K562 (cell line): ENCODE measurements around the gene ZNF385D. TPM values are rescaled to one million over a fixed set of nuclear protein-coding genes. Genes with fewer than 3 reads are reported as not detected.

Source experiments
- ATAC-seq: fragments of 200-7000 bp; cut with Tn5 transposase; 3 replicates; pipeline ENCODE4 v1.9.1; 2020; ENCODE audit warnings: moderate library complexity
- BruUV-seq: library from RNA; stranded (reverse); fragments of 400-500 nt; replicated peaks from 2 replicates; lab custom pipeline; 2021; lab: Mats Ljungman, UMichigan
- CTCF ChIA-PET: fragments of 300-600 bp; formaldehyde crosslinking; extraction: SDS; loops from one replicate; lab custom pipeline; 2021; ENCODE audit warnings: low intra/inter-chr PET ratio; lab: Yijun Ruan, JAX
- POLR2A ChIA-PET: fragments of 300-600, 350-650 bp; sonication (Branson Sonifier 250); formaldehyde crosslinking; extraction: SDS; loops from one replicate; lab custom pipeline; 2021; ENCODE audit warnings: antibody characterized with exemption, inconsistent platforms; lab: Yijun Ruan, JAX
- DNase-seq, 4 experiments: peaks; one replicate each; pipeline versions ENCODE4 v3.0.0 to v3.0.0-alpha.2; 2011 to 2018; ENCODE audit warnings: low spot score in 3 of 4, mixed read lengths in 3 of 4; ENCODE audit errors: extremely low read depth in 1 of 4
- FAIRE-seq: peaks from 2 replicates; lab custom pipeline; 2011; peaks lifted over from hg19 to GRCh38; lab: Jason Lieb, UNC
- H2AFZ ChIP-seq: 2 replicates; pipeline ENCODE4 v1.6.0; 2011; ENCODE audit warnings: low read depth, low read length, control low read depth, inconsistent platforms
- H3K27ac ChIP-seq: fragments of 200-600 bp; 3 replicates; pipeline ENCODE4 v1.8.0; 2011; ENCODE audit warnings: low read depth, mild to moderate bottlenecking, control low read depth, inconsistent platforms, low read length, moderate library complexity, mixed read lengths; ENCODE audit errors: extremely low read depth
- H3K27me3 ChIP-seq, 2 experiments: fragments of 300-600 bp in 1 of 2; 2 replicates in 1 of 2; 3 replicates in 1 of 2; pipeline versions ENCODE4 v1.6.0 to v1.8.0; 2011; ENCODE audit warnings: inconsistent platforms in 2 of 2, low read length in 2 of 2, mild to moderate bottlenecking in 1 of 2, mixed read lengths in 1 of 2, moderate library complexity in 1 of 2; ENCODE audit not compliant: control insufficient read depth in 2 of 2, insufficient read depth in 2 of 2
- H3K36me3 ChIP-seq: fragments of 300-600 bp; 3 replicates; pipeline ENCODE4 v1.8.0; 2011; ENCODE audit warnings: mild to moderate bottlenecking, low read length, inconsistent platforms; ENCODE audit not compliant: control insufficient read depth, insufficient read depth
- H3K4me1 ChIP-seq, 2 experiments: fragments of 200-600 bp in 1 of 2; replicated peaks in 1 of 2; 2 replicates in 1 of 2; 3 replicates in 1 of 2; pipeline versions ENCODE4 v1.5.1 to v1.8.0; 2011; ENCODE audit warnings: inconsistent platforms in 2 of 2, low read length in 2 of 2, mild to moderate bottlenecking in 1 of 2, mixed read lengths in 1 of 2, moderate library complexity in 1 of 2; ENCODE audit not compliant: control insufficient read depth in 2 of 2, insufficient read depth in 2 of 2
- H3K4me2 ChIP-seq: 2 replicates; pipeline ENCODE4 v1.6.1; 2011; ENCODE audit warnings: low read length, control low read depth, inconsistent platforms, mixed read lengths; ENCODE audit not compliant: insufficient read depth
- H3K4me3 ChIP-seq: fragments of 200-600 bp; sonication (generic), shearing (Covaris generic); 2 replicates; pipeline ENCODE4 v1.5.1; 2016; ENCODE audit warnings: control low read depth, inconsistent platforms
- H3K79me2 ChIP-seq: fragments of 200-600 bp; 3 replicates; pipeline ENCODE4 v1.8.0; 2011; ENCODE audit warnings: low read length, inconsistent platforms; ENCODE audit not compliant: control insufficient read depth, insufficient read depth
- H3K9ac ChIP-seq, 2 experiments: 2 replicates each; pipeline versions ENCODE4 v1.6.0 to v1.6.1; 2011; ENCODE audit warnings: low read depth in 2 of 2, low read length in 2 of 2, control low read depth in 1 of 2, inconsistent platforms in 1 of 2, mild to moderate bottlenecking in 1 of 2, mixed read lengths in 1 of 2; ENCODE audit not compliant: insufficient read depth in 1 of 2
- H3K9me1 ChIP-seq: one replicate; pipeline ENCODE4 v1.6.0; 2011; ENCODE audit warnings: inconsistent platforms, mild to moderate bottlenecking, low read length, moderate library complexity; ENCODE audit not compliant: control insufficient read depth, insufficient read depth
- H3K9me3 ChIP-seq: replicated peaks from 2 replicates; pipeline ENCODE4 v1.5.1; 2011; ENCODE audit warnings: low read depth, low read length, inconsistent platforms; ENCODE audit not compliant: control insufficient read depth, insufficient read depth
- H4K20me1 ChIP-seq: replicated peaks from 2 replicates; pipeline ENCODE4 v1.6.1; 2011; ENCODE audit warnings: low read length, inconsistent platforms, mixed read lengths; ENCODE audit not compliant: control insufficient read depth, insufficient read depth
- ATF2 ChIP-seq: sonication (generic); formaldehyde crosslinking; IDR thresholded peaks from 2 replicates; pipeline ENCODE4 v1.8.1; 2022; ENCODE audit warnings: missing genetic modification reagents
- CSDE1 ChIP-seq, 2 experiments: fragments of 450-650 bp; IDR thresholded peaks; 2 replicates each; pipeline ENCODE4 v1.6.1; 2016; ENCODE audit warnings: mild to moderate bottlenecking in 1 of 2
- FOXA1 ChIP-seq: fragments of 450-650 bp; IDR thresholded peaks from 2 replicates; pipeline ENCODE4 v1.6.1; 2016; ENCODE audit warnings: mild to moderate bottlenecking, borderline replicate concordance
- HNRNPLL ChIP-seq: fragments of 200-400 bp; formaldehyde crosslinking; IDR thresholded peaks from 2 replicates; pipeline ENCODE4 v1.6.1; 2017; ENCODE audit warnings: low read length, low read depth, mild to moderate bottlenecking; ENCODE audit not compliant: poor library complexity, severe bottlenecking
- IFI16 ChIP-seq: fragments of 250-450 bp; sonication (Bioruptor Pico); IDR thresholded peaks from 2 replicates; pipeline ENCODE4 v2.1.2; 2022; ENCODE audit warnings: mild to moderate bottlenecking, inconsistent platforms
- MEIS2 ChIP-seq: fragments of 450-650 bp; IDR thresholded peaks from 2 replicates; pipeline ENCODE4 v1.6.1; 2014; ENCODE audit warnings: mild to moderate bottlenecking; ENCODE audit not compliant: partially characterized antibody
- PML ChIP-seq: IDR thresholded peaks from 2 replicates; pipeline ENCODE4 v1.6.1; 2012; ENCODE audit warnings: low read length, inconsistent platforms
- SREBF1 ChIP-seq: fragments of 150-350 bp; IDR thresholded peaks from 2 replicates; pipeline ENCODE4 v1.6.1; 2014; ENCODE audit warnings: antibody characterized with exemption, low read depth, low read length, borderline replicate concordance
- ZBTB33 ChIP-seq: sonication (generic); formaldehyde crosslinking; IDR thresholded peaks from 2 replicates; pipeline ENCODE4 v1.8.1; 2023; ENCODE audit warnings: mild to moderate bottlenecking, missing genetic modification reagents
- ZNF146 ChIP-seq: IDR thresholded peaks from one replicate; pipeline ENCODE4 v1.6.1; 2018; ENCODE audit warnings: missing compliant biosample characterization; ENCODE audit not compliant: unreplicated experiment
- WGBS: fragments of 100-300 bp; shearing (Covaris generic); methylation state at CpG from one replicate; pipeline ENCODE4 v1.1.6; 2016; ENCODE audit warnings: low coverage, mixed read lengths; ENCODE audit not compliant: insufficient coverage; ENCODE audit errors: missing lambda C conversion rate; 5-methylcytosine and 5-hydroxymethylcytosine counted together
- in situ Hi-C: fragments of 300-500 bp; cut with MboI; formaldehyde crosslinking; loops from 4 replicates; pipeline ENCODE4 v1.15.0; 2018; ENCODE audit warnings: inconsistent platforms, mixed read lengths
- intact Hi-C: fragments of 100-400 bp; cut with micrococcal nuclease; formaldehyde crosslinking; loops from 2 replicates; pipeline ENCODE4 v1.14.2; 2022
- polyA plus RNA-seq, 8 experiments: library from polyadenylated mRNA; depleted of rRNA in 4 of 8; stranded (reverse) in 5 of 8; unstranded in 3 of 8; fragments of >200 nt; fragmentation: Nextera tagmentation in 2 of 8; fragmentation: Illumina TruSeq in 1 of 8; extraction: Ambion mirVana in 2 of 8; extraction: Trizol in 1 of 8; gene quantifications; 2 replicates each; pipeline versions ENCODE4 v1.2.1 to v1.2.3, GENCODE V29; 2011 to 2014; ENCODE audit warnings: inconsistent platforms in 1 of 8, missing spikeins in 1 of 8
- total RNA-seq, 7 experiments: library from RNA; depleted of rRNA in 6 of 7; stranded (reverse); fragments of >200 nt in 6 of 7; fragmentation: Illumina TruSeq in 2 of 7; extraction: Trizol in 2 of 7; gene quantifications; 2 replicates each; pipeline versions ENCODE4 v1.2.1 to v1.2.3, GENCODE V29; 2011 to 2021; ENCODE audit warnings: low replicate concordance in 1 of 7
- TF ChIP-seq, protein P1 (sequence below): sonication (generic); formaldehyde crosslinking; IDR thresholded peaks from 2 replicates; pipeline ENCODE4 v1.8.0; 2023; ENCODE audit warnings: missing genetic modification reagents, mild to moderate bottlenecking, borderline replicate concordance
- TF ChIP-seq, protein P2 (sequence below): sonication (generic); formaldehyde crosslinking; IDR thresholded peaks from 2 replicates; pipeline ENCODE4 v1.8.0; 2022; ENCODE audit warnings: mild to moderate bottlenecking, missing genetic modification reagents, borderline replicate concordance

Gene ZNF385D
- total and polyA plus RNA-seq, 9 of the 15 experiments (the other 6 are each of a cell fraction or from before 2014, with no cell fraction given): 0.14 to 1.7 (median 0.51) TPM

DNA sequence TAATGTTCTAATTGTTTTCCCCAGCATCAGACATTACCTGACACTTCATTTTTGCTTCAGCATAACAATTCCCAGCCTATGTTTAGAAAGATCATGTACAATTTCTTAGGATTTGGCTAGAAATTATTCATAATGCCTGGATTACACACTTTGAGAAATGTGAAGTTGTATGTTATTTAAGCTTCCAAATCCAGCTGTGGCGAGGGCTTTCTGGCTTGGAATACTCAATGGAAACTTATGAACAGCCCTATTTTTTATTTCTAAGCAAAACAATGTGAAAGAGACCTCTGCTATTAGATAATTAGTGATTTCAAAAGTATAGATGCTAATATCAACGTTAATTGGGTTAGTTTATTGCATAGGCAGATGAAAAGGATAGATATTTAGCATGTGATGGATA lies 341.6 kb downstream of the ZNF385D start:
- no peak for DNase-seq
- TF ChIP-seq, protein P1, sequence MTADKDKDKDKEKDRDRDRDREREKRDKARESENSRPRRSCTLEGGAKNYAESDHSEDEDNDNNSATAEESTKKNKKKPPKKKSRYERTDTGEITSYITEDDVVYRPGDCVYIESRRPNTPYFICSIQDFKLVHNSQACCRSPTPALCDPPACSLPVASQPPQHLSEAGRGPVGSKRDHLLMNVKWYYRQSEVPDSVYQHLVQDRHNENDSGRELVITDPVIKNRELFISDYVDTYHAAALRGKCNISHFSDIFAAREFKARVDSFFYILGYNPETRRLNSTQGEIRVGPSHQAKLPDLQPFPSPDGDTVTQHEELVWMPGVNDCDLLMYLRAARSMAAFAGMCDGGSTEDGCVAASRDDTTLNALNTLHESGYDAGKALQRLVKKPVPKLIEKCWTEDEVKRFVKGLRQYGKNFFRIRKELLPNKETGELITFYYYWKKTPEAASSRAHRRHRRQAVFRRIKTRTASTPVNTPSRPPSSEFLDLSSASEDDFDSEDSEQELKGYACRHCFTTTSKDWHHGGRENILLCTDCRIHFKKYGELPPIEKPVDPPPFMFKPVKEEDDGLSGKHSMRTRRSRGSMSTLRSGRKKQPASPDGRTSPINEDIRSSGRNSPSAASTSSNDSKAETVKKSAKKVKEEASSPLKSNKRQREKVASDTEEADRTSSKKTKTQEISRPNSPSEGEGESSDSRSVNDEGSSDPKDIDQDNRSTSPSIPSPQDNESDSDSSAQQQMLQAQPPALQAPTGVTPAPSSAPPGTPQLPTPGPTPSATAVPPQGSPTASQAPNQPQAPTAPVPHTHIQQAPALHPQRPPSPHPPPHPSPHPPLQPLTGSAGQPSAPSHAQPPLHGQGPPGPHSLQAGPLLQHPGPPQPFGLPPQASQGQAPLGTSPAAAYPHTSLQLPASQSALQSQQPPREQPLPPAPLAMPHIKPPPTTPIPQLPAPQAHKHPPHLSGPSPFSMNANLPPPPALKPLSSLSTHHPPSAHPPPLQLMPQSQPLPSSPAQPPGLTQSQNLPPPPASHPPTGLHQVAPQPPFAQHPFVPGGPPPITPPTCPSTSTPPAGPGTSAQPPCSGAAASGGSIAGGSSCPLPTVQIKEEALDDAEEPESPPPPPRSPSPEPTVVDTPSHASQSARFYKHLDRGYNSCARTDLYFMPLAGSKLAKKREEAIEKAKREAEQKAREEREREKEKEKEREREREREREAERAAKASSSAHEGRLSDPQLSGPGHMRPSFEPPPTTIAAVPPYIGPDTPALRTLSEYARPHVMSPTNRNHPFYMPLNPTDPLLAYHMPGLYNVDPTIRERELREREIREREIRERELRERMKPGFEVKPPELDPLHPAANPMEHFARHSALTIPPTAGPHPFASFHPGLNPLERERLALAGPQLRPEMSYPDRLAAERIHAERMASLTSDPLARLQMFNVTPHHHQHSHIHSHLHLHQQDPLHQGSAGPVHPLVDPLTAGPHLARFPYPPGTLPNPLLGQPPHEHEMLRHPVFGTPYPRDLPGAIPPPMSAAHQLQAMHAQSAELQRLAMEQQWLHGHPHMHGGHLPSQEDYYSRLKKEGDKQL: no peak
- no peak for TF ChIP-seq ATF2
- no peak for TF ChIP-seq PML
- no peak for TF ChIP-seq FOXA1
- TF ChIP-seq, protein P2, sequence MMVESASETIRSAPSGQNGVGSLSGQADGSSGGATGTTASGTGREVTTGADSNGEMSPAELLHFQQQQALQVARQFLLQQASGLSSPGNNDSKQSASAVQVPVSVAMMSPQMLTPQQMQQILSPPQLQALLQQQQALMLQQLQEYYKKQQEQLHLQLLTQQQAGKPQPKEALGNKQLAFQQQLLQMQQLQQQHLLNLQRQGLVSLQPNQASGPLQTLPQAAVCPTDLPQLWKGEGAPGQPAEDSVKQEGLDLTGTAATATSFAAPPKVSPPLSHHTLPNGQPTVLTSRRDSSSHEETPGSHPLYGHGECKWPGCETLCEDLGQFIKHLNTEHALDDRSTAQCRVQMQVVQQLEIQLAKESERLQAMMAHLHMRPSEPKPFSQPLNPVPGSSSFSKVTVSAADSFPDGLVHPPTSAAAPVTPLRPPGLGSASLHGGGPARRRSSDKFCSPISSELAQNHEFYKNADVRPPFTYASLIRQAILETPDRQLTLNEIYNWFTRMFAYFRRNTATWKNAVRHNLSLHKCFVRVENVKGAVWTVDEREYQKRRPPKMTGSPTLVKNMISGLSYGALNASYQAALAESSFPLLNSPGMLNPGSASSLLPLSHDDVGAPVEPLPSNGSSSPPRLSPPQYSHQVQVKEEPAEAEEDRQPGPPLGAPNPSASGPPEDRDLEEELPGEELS (CRISPR knock-in tag): no peak
- no peak for TF ChIP-seq MEIS2
- TF ChIP-seq ZNF146: no peak
- no peak for TF ChIP-seq HNRNPLL
- no peak for TF ChIP-seq CSDE1 (IDR thresholded peaks at IDR 0.05)
- TF ChIP-seq ZBTB33 (CRISPR knock-in tag): no peak
- TF ChIP-seq SREBF1: no peak
- no peak for TF ChIP-seq IFI16 (CRISPR knock-in tag)

More for the DNA sequence above, 341.6 kb downstream of the ZNF385D start:
- Histone ChIP-seq H3K36me3 (no peaks in the 10 kb centered on the region), H3K4me3 (no peak overlapping the region), H3K4me2 (no peak overlapping the region), H3K9me1 (no peaks in the 10 kb centered on the region), H2AFZ (no peak overlapping the region), H3K27me3 (no peaks in the 10 kb centered on the region), H4K20me1 (no peaks in the 10 kb centered on the region), H3K9ac (no peak overlapping the region), H3K79me2 (no peaks in the 10 kb centered on the region), H3K27ac (no peak overlapping the region), H3K4me1 (peaks cover 0 to 10% of the 10 kb centered on the region in 2 experiments; a peak in 1 of 5 replicates), H3K9me3 (no peaks in the 10 kb centered on the region)
- ChIA-PET CTCF (no interaction called here), POLR2A (no interaction called here)
- in situ Hi-C loops (no loop called here), intact Hi-C loops (no loop called here)
- WGBS: 8% methylated on average over 2 of the region's 2 CpGs
- FAIRE-seq (no peak), ATAC-seq (no peak)
- no TSS peak for BruUV-seq
